OCI-LY7 (cell line): Measurements from ENCODE around the gene BPIFB2. TPM values are rescaled to one million over a fixed set of nuclear protein-coding genes. Genes with fewer than 3 reads are reported as not detected.
A peak's percentile ranks its signal among the peaks of the same experiment; 100 is the strongest.

ENCODE experiments used
- BruUV-seq: library from RNA; stranded (reverse); fragments of 400-500 nt; replicated peaks from 2 replicates; lab custom pipeline; 2021; lab: Mats Ljungman, UMichigan
- CTCF ChIA-PET: fragments of 300-600 bp; sonication (Branson Sonifier 250); formaldehyde crosslinking; loops from one replicate; lab custom pipeline; 2022; ENCODE audit warnings: antibody characterized with exemption; ENCODE audit not compliant: unreplicated experiment; lab: Charles Lee
- POLR2A ChIA-PET: fragments of 300-600 bp; sonication (Branson Sonifier 250); formaldehyde crosslinking; loops from one replicate; lab custom pipeline; 2022; ENCODE audit warnings: antibody characterized with exemption; lab: Charles Lee
- DNase-seq: peaks from one replicate; pipeline ENCODE4 v3.0.0-alpha.2; 2015; ENCODE audit warnings: low spot score
- H2AFZ ChIP-seq: fragments of 200-600 bp; sonication (generic), shearing (Covaris generic); 2 replicates; pipeline ENCODE4 v1.6.1; 2014; ENCODE audit warnings: mild to moderate bottlenecking, antibody characterized with exemption, low read length, moderate library complexity
- H3K27ac ChIP-seq: fragments of 200-600 bp; sonication (generic); 2 replicates; pipeline ENCODE4 v1.5.1; 2014; ENCODE audit warnings: mixed run types, low read depth, mild to moderate bottlenecking, moderate library complexity, low read length, inconsistent platforms; ENCODE audit not compliant: poor library complexity, severe bottlenecking
- H3K36me3 ChIP-seq: fragments of 200-600 bp; sonication (generic); 2 replicates; pipeline ENCODE4 v1.6.1; 2014; ENCODE audit warnings: mild to moderate bottlenecking, antibody characterized with exemption, low read length, moderate library complexity, mixed read lengths; ENCODE audit not compliant: insufficient read depth
- H3K4me1 ChIP-seq: fragments of 200-600 bp; sonication (generic); 2 replicates; pipeline ENCODE4 v1.5.1; 2014; ENCODE audit warnings: mild to moderate bottlenecking, low read length; ENCODE audit not compliant: insufficient read depth, poor library complexity, severe bottlenecking
- H3K4me2 ChIP-seq: fragments of 200-600 bp; sonication (generic); 2 replicates; pipeline ENCODE4 v1.6.1; 2014; ENCODE audit warnings: mild to moderate bottlenecking, low read length
- H3K4me3 ChIP-seq: fragments of 200-600 bp; sonication (generic); 2 replicates; pipeline ENCODE4 v1.5.1; 2014; ENCODE audit warnings: mild to moderate bottlenecking, low read depth, low read length; ENCODE audit not compliant: poor library complexity, severe bottlenecking
- H3K79me2 ChIP-seq: fragments of 200-600 bp; sonication (generic); 2 replicates; pipeline ENCODE4 v1.6.1; 2016; ENCODE audit warnings: low read depth, mild to moderate bottlenecking, low read length, moderate library complexity, mixed read lengths; ENCODE audit not compliant: insufficient read depth
- H3K9me2 ChIP-seq: fragments of 200-600 bp; sonication (generic); 2 replicates; pipeline ENCODE4 v1.6.1; 2016; ENCODE audit warnings: mild to moderate bottlenecking, low read length, mixed read lengths; ENCODE audit not compliant: insufficient read depth
- H3K9me3 ChIP-seq: fragments of 200-600 bp; sonication (generic); 2 replicates; pipeline ENCODE4 v1.6.1; 2014; ENCODE audit warnings: mild to moderate bottlenecking, mixed run types, low read length, mixed read lengths
- H4K20me1 ChIP-seq: fragments of 200-600 bp; sonication (generic); 2 replicates; pipeline ENCODE4 v1.6.1; 2014; ENCODE audit warnings: mild to moderate bottlenecking, antibody characterized with exemption, low read length, moderate library complexity, mixed read lengths; ENCODE audit not compliant: insufficient read depth
- CTCF ChIP-seq: fragments of 200-600 bp; sonication (generic); conservative IDR thresholded peaks from 2 replicates; pipeline ENCODE4 v1.5.1; 2014; ENCODE audit warnings: mild to moderate bottlenecking, antibody characterized with exemption, low read length, moderate library complexity, mixed read lengths
- EZH2phosphoT487 ChIP-seq: fragments of 200-600 bp; sonication (generic); IDR thresholded peaks from 2 replicates; pipeline ENCODE4 v1.6.1; 2018; ENCODE audit warnings: low read depth, borderline replicate concordance, mild to moderate bottlenecking, mixed run types, antibody characterized with exemption, low read length, moderate library complexity, mixed read lengths
- intact Hi-C: fragments of 100-400 bp; cut with micrococcal nuclease; formaldehyde crosslinking; loops from one replicate; pipeline ENCODE4 v1.10.0; 2022; ENCODE audit not compliant: unreplicated experiment
- total RNA-seq, 2 experiments: library from RNA; depleted of rRNA in 1 of 2; stranded (reverse); fragments of >200 nt in 1 of 2; shearing (Covaris generic) in 1 of 2; gene quantifications; 2 replicates each; pipeline ENCODE4 v1.2.3, GENCODE V29; 2014 to 2022

The BPIFB2 gene
- total RNA-seq, 2 experiments from 2014 or later: not detected

DNA sequence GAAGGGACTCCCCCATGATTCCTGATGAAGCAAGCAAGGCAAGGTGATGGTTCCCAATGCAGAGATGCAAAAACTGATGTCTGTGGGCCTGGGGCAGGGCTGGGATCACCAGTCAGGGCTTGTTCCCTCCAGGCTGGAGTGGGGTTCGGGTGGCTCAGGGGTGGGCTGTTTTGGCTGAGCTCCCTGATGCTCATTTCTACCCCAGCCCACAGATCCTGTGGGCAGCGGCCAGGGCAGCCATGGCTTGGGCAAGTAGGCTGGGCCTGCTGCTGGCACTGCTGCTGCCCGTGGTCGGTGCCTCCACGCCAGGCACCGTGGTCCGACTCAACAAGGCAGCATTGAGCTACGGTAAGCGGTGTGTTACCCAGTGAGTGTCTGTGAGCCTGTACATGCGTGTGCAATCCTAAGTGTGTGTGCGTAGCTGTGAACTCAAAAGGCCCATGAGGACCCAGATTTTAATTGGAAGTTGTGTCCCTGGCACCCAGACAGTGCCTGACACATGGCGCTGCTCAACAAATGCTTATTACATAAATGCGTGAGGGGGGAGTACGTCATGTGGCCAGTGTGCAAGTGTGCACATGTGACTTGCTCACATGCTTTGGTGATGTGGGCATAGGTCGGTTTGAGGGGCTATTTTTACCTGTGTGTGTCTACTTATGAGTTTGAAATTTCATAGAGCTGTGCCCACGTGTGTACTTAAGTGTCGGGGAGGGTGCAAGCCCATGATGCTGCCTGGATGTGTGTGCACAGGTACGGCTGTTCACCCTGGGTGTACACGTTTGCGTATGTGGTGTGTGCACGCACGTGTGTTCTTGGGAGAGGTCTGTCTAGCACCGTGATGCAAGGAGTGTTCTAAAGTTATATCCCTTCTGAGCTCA lies 1.1 kb downstream of the BPIFB2 start:
- H3K36me3 ChIP-seq: no peaks in the 10 kb centered on the region
- no peaks in the 10 kb centered on the region for H4K20me1 ChIP-seq
- TF ChIP-seq EZH2phosphoT487 (no peak), CTCF (no peak)
- no TSS peak for BruUV-seq
- no peaks in the 10 kb centered on the region for H3K79me2 ChIP-seq
- H3K9me3 ChIP-seq: peaks cover 8% of the 10 kb centered on the region; the same call in 1 of the 2 replicates
- no peak overlapping the region for H3K27ac ChIP-seq
- ChIA-PET POLR2A (no interaction called here), CTCF (no interaction called here)
- H3K4me2 ChIP-seq: no peak overlapping the region
- no peak overlapping the region for H3K4me3 ChIP-seq
- no peaks in the 10 kb centered on the region for H3K9me2 ChIP-seq
- DNase-seq: no peak
- H2AFZ ChIP-seq: no peak overlapping the region
- intact Hi-C loops: no loop called here
- H3K4me1 ChIP-seq: no peaks in the 10 kb centered on the region

DNA sequence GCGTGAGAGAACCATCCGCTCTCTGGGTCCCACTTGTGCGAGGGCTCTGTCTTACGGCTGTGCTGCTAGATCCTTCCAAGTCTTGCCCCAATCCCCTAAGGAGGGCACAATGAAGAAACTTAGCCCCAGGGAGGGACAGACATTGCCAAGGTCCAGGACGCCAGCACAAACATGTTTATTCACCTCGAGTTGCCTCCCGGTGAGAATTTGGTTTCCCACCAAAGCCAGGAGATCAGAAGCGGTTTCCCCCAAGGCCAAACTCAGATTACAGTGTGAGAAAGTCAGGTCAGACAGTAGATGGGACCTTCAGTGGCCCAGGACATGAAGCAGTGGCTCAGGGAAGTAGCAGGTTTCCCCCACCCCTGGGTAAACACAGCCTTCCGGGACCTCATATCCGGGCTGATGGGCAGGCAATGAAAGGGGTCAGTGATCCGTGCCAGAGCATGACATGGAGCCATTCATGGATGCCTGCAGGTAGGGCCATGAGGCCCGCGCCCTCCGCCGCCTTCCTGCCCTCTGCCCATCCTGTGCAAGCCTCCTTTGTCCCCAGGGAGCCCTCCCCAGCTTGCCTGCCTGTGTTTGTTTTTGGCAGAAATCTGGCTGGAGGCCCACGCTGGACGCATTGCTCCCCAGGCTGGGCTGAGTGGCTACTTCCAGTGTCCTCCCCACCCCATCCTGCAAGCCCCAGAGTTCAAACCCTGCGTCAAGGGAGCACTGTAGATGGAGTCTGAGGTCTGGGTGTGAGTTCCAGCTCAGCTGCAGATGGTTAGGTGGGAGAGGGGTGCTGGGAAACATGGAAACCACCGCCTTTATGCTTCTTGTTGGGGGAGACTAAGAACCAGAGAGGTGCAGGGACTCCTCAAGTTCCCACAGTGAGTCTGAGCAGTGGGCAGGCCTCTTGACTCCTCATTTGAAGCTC lies 2.0 kb downstream of the BPIFB2 start:
- intact Hi-C loops: no loop called here

More for the DNA sequence above, 2.0 kb downstream of the BPIFB2 start:
- CTCF ChIA-PET: interaction anchor here (0.6 kb wide), 1 partner anchor 15 kb away, joined by 3 read pairs; no protein-coding TSS in a partner anchor
- peaks cover 8% of the 10 kb centered on the region; the same call in 1 of the 2 replicates for H3K9me3 ChIP-seq
- no peak overlapping the region for H3K27ac ChIP-seq
- H3K79me2 ChIP-seq: no peaks in the 10 kb centered on the region
- no peak overlapping the region for H3K4me3 ChIP-seq
- no peaks in the 10 kb centered on the region for H3K4me1 ChIP-seq
- H3K36me3 ChIP-seq: no peaks in the 10 kb centered on the region
- BruUV-seq: no TSS peak
- DNase-seq: peak; percentile 6
- H3K9me2 ChIP-seq: no peaks in the 10 kb centered on the region
- H4K20me1 ChIP-seq: no peaks in the 10 kb centered on the region
- no peak overlapping the region for H2AFZ ChIP-seq
- POLR2A ChIA-PET: interaction anchor here (0.6 kb wide), 1 partner anchor 177 kb away, joined by 10 read pairs; no protein-coding TSS in a partner anchor
- no peak overlapping the region for H3K4me2 ChIP-seq
- no peak for TF ChIP-seq CTCF
- no peak for TF ChIP-seq EZH2phosphoT487
